K562 (cell line): ENCODE results near the gene FGF21. TPM values are rescaled to one million over a fixed set of nuclear protein-coding genes. Genes with fewer than 3 reads are reported as not detected.

Experiments
- CAMTA2 ChIP-seq: fragments of 250-450 bp; sonication (Bioruptor Pico); conservative IDR thresholded peaks from 2 replicates; pipeline ENCODE4 v1.5.1; 2022
- ESRRB ChIP-seq: fragments of 250-450 bp; sonication (Bioruptor Pico); IDR thresholded peaks from 2 replicates; pipeline ENCODE4 v1.5.0; 2020; ENCODE audit warnings: mild to moderate bottlenecking, moderate library complexity, borderline replicate concordance
- EWSR1 ChIP-seq: fragments of 450-650 bp; IDR thresholded peaks from 2 replicates; pipeline ENCODE4 v1.6.1; 2018; ENCODE audit warnings: borderline replicate concordance, mild to moderate bottlenecking, low read depth, moderate library complexity; ENCODE audit not compliant: partially characterized antibody
- THRAP3 ChIP-seq: fragments of 450-650 bp; IDR thresholded peaks from 2 replicates; pipeline ENCODE4 v1.6.1; 2016; ENCODE audit warnings: mild to moderate bottlenecking, inconsistent platforms, borderline replicate concordance
- TRIM24 ChIP-seq, 2 experiments: fragments of 450-650 bp; IDR thresholded peaks; 2 replicates each; pipeline ENCODE4 v1.6.1; 2016
- ZKSCAN1 ChIP-seq: fragments of 150-350 bp; IDR thresholded peaks from 2 replicates; pipeline ENCODE4 v1.6.1; 2016; ENCODE audit warnings: low read depth, low read length
- ZKSCAN3 ChIP-seq: fragments of 250-450 bp; sonication (Bioruptor Pico); IDR thresholded peaks from 2 replicates; pipeline ENCODE4 v1.4.0; 2020
- ZNF174 ChIP-seq: fragments of 250-450 bp; sonication (Bioruptor Pico); IDR thresholded peaks from 2 replicates; pipeline ENCODE4 v1.4.0; 2020; ENCODE audit warnings: mild to moderate bottlenecking
- ZNF282 ChIP-seq: sonication (generic); formaldehyde crosslinking; IDR thresholded peaks from 2 replicates; pipeline ENCODE4 v1.8.1; 2023; ENCODE audit warnings: missing genetic modification reagents
- ZNF311 ChIP-seq: fragments of 250-450 bp; sonication (Bioruptor Pico); IDR thresholded peaks from 2 replicates; pipeline ENCODE4 v1.4.0; 2020; ENCODE audit warnings: mild to moderate bottlenecking, moderate library complexity
- polyA plus RNA-seq, 8 experiments: library from polyadenylated mRNA; depleted of rRNA in 4 of 8; stranded (reverse) in 5 of 8; unstranded in 3 of 8; fragments of >200 nt; fragmentation: Nextera tagmentation in 2 of 8; fragmentation: Illumina TruSeq in 1 of 8; extraction: Ambion mirVana in 2 of 8; extraction: Trizol in 1 of 8; gene quantifications; 2 replicates each; pipeline versions ENCODE4 v1.2.1 to v1.2.3, GENCODE V29; 2011 to 2014; ENCODE audit warnings: inconsistent platforms in 1 of 8, missing spikeins in 1 of 8
- total RNA-seq, 7 experiments: library from RNA; depleted of rRNA in 6 of 7; stranded (reverse); fragments of >200 nt in 6 of 7; fragmentation: Illumina TruSeq in 2 of 7; extraction: Trizol in 2 of 7; gene quantifications; 2 replicates each; pipeline versions ENCODE4 v1.2.1 to v1.2.3, GENCODE V29; 2011 to 2021; ENCODE audit warnings: low replicate concordance in 1 of 7
- TF ChIP-seq, protein P1 (sequence below), 2 experiments: fragments of 450-650 bp; IDR thresholded peaks; 2 replicates each; pipeline ENCODE4 v1.6.1; 2018; ENCODE audit warnings: mild to moderate bottlenecking in 2 of 2, low read depth in 1 of 2; ENCODE audit not compliant: partially characterized antibody in 2 of 2
- TF ChIP-seq, protein P2 (sequence below), 2 experiments: fragments of 450-650 bp in 1 of 2; sonication (generic) in 1 of 2; formaldehyde crosslinking in 1 of 2; IDR thresholded peaks; 2 replicates each; pipeline versions ENCODE4 v1.7.1 to v1.9.0; 2016 to 2022; ENCODE audit warnings: inconsistent platforms in 1 of 2, mild to moderate bottlenecking in 1 of 2, missing genetic modification reagents in 1 of 2
- TF ChIP-seq, protein P3 (sequence below), 2 experiments: IDR thresholded peaks; 2 replicates each; pipeline ENCODE4 v1.6.1; 2011; ENCODE audit warnings: borderline replicate concordance in 1 of 2, control low read depth in 1 of 2, low read depth in 1 of 2, low read length in 1 of 2, mild to moderate bottlenecking in 1 of 2, mixed read lengths in 1 of 2, moderate library complexity in 1 of 2; ENCODE audit not compliant: insufficient read depth in 1 of 2, insufficient read length in 1 of 2, poor library complexity in 1 of 2, severe bottlenecking in 1 of 2; ENCODE audit errors: extremely low read depth in 1 of 2

FGF21 gene
- total and polyA plus RNA-seq, 9 of the 15 experiments (the other 6 are each of a cell fraction or from before 2014, with no cell fraction given) = 0.04 to 0.77 (median 0.09) TPM; not detected in 6

DNA sequence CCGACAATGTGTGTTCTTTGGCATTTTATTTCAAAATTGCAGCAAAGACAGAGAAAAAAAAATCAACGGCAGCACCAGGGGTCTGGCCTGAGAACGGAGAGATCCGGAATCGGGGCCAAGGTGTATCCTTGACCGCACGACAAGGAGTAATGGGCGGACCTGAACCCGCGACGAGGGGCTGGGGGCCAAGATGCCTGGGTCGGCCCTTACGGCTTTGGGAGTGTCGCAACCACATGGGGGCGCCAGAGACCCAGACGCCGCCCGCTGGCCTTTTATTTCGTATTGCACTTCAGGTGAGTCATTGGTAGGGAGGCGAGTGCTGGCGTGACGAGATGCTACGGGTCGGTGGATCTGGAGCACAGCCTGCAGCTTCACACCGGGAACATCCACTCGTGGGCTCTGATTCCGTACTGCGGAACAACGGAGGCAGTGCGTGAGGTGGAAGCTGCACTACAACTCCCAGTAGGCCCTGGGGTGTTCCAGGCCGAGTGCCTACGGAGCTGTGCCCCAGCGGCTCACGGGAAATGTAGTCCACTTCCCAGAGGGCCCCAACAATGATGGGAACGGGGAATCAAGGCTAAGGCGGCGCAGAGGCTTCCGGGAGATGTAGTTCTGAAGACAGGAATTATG lies 39.8 kb downstream of the FGF21 start (continued):
- TF ChIP-seq, protein P1, sequence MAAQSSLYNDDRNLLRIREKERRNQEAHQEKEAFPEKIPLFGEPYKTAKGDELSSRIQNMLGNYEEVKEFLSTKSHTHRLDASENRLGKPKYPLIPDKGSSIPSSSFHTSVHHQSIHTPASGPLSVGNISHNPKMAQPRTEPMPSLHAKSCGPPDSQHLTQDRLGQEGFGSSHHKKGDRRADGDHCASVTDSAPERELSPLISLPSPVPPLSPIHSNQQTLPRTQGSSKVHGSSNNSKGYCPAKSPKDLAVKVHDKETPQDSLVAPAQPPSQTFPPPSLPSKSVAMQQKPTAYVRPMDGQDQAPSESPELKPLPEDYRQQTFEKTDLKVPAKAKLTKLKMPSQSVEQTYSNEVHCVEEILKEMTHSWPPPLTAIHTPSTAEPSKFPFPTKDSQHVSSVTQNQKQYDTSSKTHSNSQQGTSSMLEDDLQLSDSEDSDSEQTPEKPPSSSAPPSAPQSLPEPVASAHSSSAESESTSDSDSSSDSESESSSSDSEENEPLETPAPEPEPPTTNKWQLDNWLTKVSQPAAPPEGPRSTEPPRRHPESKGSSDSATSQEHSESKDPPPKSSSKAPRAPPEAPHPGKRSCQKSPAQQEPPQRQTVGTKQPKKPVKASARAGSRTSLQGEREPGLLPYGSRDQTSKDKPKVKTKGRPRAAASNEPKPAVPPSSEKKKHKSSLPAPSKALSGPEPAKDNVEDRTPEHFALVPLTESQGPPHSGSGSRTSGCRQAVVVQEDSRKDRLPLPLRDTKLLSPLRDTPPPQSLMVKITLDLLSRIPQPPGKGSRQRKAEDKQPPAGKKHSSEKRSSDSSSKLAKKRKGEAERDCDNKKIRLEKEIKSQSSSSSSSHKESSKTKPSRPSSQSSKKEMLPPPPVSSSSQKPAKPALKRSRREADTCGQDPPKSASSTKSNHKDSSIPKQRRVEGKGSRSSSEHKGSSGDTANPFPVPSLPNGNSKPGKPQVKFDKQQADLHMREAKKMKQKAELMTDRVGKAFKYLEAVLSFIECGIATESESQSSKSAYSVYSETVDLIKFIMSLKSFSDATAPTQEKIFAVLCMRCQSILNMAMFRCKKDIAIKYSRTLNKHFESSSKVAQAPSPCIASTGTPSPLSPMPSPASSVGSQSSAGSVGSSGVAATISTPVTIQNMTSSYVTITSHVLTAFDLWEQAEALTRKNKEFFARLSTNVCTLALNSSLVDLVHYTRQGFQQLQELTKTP (IDR thresholded peaks at IDR 0.05; ENCODE audit: low read depth in 1 of 2, partially characterized antibody in 2 of 2) = peak; percentile 90 to 100
- TF ChIP-seq ESRRB (no peak; the same call in 1 of the 2 replicates), ZKSCAN3 (CRISPR knock-in tag) (no peak), ZNF311 (peak; percentile 59; the same call in 1 of the 2 replicates), TRIM24 (IDR thresholded peaks at IDR 0.05) (no peak), ZNF174 (no peak), THRAP3 (peak; percentile 45; the same call in 1 of the 2 replicates), ZKSCAN1 (peak; percentile 24; the same call in 1 of the 2 replicates), ZNF282 (CRISPR knock-in tag) (no peak), EWSR1 (no peak), CAMTA2 (CRISPR knock-in tag) (no peak)
- TF ChIP-seq, protein P2, sequence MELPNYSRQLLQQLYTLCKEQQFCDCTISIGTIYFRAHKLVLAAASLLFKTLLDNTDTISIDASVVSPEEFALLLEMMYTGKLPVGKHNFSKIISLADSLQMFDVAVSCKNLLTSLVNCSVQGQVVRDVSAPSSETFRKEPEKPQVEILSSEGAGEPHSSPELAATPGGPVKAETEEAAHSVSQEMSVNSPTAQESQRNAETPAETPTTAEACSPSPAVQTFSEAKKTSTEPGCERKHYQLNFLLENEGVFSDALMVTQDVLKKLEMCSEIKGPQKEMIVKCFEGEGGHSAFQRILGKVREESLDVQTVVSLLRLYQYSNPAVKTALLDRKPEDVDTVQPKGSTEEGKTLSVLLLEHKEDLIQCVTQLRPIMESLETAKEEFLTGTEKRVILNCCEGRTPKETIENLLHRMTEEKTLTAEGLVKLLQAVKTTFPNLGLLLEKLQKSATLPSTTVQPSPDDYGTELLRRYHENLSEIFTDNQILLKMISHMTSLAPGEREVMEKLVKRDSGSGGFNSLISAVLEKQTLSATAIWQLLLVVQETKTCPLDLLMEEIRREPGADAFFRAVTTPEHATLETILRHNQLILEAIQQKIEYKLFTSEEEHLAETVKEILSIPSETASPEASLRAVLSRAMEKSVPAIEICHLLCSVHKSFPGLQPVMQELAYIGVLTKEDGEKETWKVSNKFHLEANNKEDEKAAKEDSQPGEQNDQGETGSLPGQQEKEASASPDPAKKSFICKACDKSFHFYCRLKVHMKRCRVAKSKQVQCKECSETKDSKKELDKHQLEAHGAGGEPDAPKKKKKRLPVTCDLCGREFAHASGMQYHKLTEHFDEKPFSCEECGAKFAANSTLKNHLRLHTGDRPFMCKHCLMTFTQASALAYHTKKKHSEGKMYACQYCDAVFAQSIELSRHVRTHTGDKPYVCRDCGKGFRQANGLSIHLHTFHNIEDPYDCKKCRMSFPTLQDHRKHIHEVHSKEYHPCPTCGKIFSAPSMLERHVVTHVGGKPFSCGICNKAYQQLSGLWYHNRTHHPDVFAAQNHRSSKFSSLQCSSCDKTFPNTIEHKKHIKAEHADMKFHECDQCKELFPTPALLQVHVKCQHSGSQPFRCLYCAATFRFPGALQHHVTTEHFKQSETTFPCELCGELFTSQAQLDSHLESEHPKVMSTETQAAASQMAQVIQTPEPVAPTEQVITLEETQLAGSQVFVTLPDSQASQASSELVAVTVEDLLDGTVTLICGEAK (IDR thresholded peaks at IDR 0.05) = peak; percentile 76
- TF ChIP-seq, protein P2 (CRISPR knock-in tag; IDR thresholded peaks at IDR 0.05) = no peak
- TF ChIP-seq, protein P3, sequence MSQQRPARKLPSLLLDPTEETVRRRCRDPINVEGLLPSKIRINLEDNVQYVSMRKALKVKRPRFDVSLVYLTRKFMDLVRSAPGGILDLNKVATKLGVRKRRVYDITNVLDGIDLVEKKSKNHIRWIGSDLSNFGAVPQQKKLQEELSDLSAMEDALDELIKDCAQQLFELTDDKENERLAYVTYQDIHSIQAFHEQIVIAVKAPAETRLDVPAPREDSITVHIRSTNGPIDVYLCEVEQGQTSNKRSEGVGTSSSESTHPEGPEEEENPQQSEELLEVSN (IDR thresholded peaks at IDR 0.05; ENCODE audit: borderline replicate concordance in 1 of 2, extremely low read depth in 1 of 2, insufficient read depth in 1 of 2, insufficient read length in 1 of 2, low read depth in 1 of 2, low read length in 1 of 2, poor library complexity in 1 of 2, severe bottlenecking in 1 of 2) = no peak
